Measurements from ENCODE around the gene GCSAM.

GRCh38 chr3:112124907-112125607 is 8.0 kb downstream of the GCSAM start:
- TF ChIP-seq CTCF (conservative IDR thresholded peaks at IDR 0.05; ENCODE audit: low read length): no peak
- TF ChIP-seq EZH2phosphoT487 (IDR thresholded peaks at IDR 0.05; ENCODE audit: borderline replicate concordance): no peak

All from Loucy (cell line).